Upper lobe of left lung (tissue), 4 donors: ENCODE measurements around the gene FIBP.

ENCODE experiments used
- CTCF ChIP-seq, 6 experiments: fragments of 450-650 bp in 4 of 6; fragments of 200-600 bp in 2 of 6; sonication (generic) in 2 of 6; IDR thresholded peaks; one replicate each; pipeline ENCODE4 v1.5.1; 2016 to 2019; ENCODE audit warnings: antibody characterized with exemption in 6 of 6
- POLR2A ChIP-seq, 4 donors: fragments of 450-650 bp; IDR thresholded peaks; one replicate each; pipeline ENCODE4 v1.5.1; 2016 to 2017; ENCODE audit warnings: antibody characterized with exemption in 4 of 4, mild to moderate bottlenecking in 2 of 4

- TF ChIP-seq CTCF (IDR thresholded peaks at IDR 0.05) (peak; percentile 96 to 99 (median 98)), POLR2A (IDR thresholded peaks at IDR 0.05) (no peak)
Observed at GRCh38 chr11:65884716-65885092, 3.6 kb downstream of the FIBP start.
